Measurements from ENCODE around the gene FBXL17. TPM values are rescaled to one million over a fixed set of nuclear protein-coding genes. Genes with fewer than 3 reads are reported as not detected.

Gene FBXL17
- total RNA-seq, 4 donors from 2014 or later = 10.9 to 19.8 (median 15.0) TPM

GRCh38 chr5:107871023-107871422 is 510.9 kb downstream of the FBXL17 start:
- no peak for DNase-seq (ENCODE audit: low spot score)
- TF ChIP-seq CTCF (IDR thresholded peaks at IDR 0.05) = no peak
- no peak for ATAC-seq (ENCODE audit: low FRiP score)

- no peak for TF ChIP-seq CTCF (IDR thresholded peaks at IDR 0.05)
- DNase-seq (ENCODE audit: low spot score) (no peak), ATAC-seq (ENCODE audit: low FRiP score) (no peak)
These were observed 512.3 kb downstream of the FBXL17 start for GRCh38 chr5:107869438-107870115.

DNA sequence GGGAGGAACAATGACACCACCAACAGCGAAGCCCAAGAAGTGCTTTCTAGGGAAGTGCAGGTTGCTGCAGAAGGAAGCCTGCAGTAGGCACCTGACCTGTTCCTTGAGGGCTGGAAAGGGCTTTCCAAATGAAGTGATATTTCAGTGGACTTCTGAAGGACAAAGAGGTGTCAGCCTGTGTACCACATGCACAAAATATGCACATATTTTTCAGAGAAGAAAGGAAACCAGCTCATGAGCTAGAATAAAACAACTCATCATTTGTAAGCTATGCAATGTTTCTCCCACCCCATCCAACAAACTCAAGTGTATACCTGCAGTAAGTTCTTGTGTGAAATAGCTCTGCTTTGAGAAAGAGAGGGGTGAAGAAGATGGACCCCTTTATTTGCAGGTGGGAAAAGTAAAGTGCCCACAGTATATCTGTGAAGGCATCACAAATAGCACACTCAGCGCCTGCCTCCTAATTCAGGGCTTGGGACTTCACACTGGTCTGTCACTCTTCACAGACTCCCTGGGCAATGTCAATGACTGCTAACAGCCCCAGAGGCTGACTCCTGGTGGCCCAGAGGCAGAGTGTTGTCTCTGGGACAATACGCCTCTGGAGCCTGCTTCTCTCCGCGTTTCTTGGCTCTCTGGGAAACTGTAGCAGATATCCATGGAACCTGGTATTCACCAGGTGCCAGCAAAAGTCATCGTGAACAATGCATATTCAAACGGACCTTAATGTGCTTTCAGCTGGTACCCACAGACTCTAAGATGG is 513.1 kb downstream of the FBXL17 start:
- TF ChIP-seq CTCF (IDR thresholded peaks at IDR 0.05) = no peak
- ATAC-seq (ENCODE audit: low FRiP score) = no peak
- DNase-seq (ENCODE audit: low spot score) = no peak

DNA sequence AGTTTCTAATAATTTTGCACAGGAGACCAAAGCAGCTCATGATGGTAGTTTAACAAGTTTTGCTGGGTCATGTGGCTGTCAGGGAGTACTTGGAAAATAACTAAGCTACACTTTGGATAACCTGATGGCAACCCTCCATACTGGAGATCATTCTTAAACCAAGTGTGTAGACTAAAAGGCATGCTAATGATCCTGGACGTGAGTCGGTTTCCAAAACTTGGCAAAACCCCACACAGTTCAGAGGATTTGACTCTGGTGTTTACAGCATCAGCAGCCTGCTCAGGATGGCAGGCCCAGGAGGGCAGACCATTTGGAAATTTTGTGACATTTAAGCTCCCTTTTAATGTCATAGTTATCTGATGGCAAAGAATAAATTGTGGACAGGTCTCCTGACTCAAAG is 514.6 kb downstream of the FBXL17 start:
- DNase-seq (ENCODE audit: low spot score) (no peak), ATAC-seq (ENCODE audit: low FRiP score) (no peak)
- no peak for TF ChIP-seq CTCF (IDR thresholded peaks at IDR 0.05)

- DNase-seq (ENCODE audit: low spot score) (no peak), ATAC-seq (ENCODE audit: low FRiP score) (no peak)
- no peak for TF ChIP-seq CTCF (IDR thresholded peaks at IDR 0.05)
These were observed 517.1 kb downstream of the FBXL17 start for GRCh38 chr5:107864793-107865192.

- no peak for TF ChIP-seq CTCF (IDR thresholded peaks at IDR 0.05)
- ATAC-seq (ENCODE audit: low FRiP score) (no peak), DNase-seq (ENCODE audit: low spot score) (no peak)
These were observed 518.8 kb downstream of the FBXL17 start for GRCh38 chr5:107863125-107863524.

DNA sequence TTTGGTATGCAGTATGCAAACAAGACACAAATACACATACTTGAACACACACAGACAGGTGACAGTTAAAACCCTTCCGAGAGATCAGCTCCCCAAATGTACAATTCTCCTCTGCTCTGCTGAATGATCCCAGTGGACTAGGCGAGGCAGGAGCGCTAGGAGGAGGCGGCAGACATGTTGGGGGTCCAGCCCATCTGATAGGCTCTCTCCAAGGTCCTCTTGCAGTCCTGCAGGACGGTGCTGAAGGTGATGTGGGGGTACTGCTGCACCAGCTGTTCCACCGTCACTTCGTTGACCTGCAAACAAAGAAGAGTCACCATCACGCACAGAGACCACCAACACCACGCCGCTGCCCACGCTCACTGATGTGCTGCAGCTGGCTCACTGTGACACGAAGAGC is 520.3 kb downstream of the FBXL17 start:
- no peak for TF ChIP-seq CTCF (IDR thresholded peaks at IDR 0.05)
- ATAC-seq (ENCODE audit: low FRiP score) = no peak
- DNase-seq (ENCODE audit: low spot score) = no peak
